ENCODE results near the gene PEX10.

Gene PEX10

DNA sequence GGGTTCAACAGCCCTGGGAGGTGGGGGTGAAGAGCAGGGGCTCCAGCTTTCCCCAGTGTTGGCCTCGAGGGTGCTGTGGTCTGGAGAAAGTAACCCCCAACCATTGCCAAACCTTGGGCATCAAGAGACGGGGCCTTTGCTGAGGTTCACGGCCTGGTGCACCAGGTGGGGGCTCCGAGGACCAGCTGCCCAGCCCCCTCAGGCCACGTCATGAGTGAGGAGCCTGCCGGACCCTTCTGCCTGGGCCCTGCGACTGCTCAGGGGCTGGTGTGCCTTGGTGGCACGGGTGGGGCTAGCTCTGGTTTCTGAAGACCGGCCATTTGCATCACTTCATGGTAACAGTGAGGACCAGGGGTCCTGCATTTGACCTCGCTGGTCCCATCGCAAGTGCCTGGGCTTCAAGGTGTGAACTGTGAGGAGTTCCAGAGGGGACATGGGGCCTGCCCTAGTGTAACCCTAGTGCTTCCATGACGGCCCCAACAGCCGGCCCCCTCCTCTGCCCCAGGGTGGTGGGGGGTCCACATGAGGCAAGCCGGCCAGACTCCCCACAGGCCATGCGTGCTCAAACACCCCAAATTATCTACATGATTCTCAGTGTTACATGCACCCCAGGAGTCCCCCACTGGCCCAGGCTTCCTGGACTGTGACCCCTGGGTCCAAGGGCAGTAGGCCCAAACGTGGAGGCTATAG, 34.5 kb downstream of the PEX10 start:
- no peak for FAIRE-seq
- DNase-seq (ENCODE audit: insufficient read length, low spot score) = no peak
- TF ChIP-seq, protein P1, sequence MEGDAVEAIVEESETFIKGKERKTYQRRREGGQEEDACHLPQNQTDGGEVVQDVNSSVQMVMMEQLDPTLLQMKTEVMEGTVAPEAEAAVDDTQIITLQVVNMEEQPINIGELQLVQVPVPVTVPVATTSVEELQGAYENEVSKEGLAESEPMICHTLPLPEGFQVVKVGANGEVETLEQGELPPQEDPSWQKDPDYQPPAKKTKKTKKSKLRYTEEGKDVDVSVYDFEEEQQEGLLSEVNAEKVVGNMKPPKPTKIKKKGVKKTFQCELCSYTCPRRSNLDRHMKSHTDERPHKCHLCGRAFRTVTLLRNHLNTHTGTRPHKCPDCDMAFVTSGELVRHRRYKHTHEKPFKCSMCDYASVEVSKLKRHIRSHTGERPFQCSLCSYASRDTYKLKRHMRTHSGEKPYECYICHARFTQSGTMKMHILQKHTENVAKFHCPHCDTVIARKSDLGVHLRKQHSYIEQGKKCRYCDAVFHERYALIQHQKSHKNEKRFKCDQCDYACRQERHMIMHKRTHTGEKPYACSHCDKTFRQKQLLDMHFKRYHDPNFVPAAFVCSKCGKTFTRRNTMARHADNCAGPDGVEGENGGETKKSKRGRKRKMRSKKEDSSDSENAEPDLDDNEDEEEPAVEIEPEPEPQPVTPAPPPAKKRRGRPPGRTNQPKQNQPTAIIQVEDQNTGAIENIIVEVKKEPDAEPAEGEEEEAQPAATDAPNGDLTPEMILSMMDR (IDR thresholded peaks at IDR 0.05; ENCODE audit: insufficient read depth, missing control alignments) = no peak

DNA sequence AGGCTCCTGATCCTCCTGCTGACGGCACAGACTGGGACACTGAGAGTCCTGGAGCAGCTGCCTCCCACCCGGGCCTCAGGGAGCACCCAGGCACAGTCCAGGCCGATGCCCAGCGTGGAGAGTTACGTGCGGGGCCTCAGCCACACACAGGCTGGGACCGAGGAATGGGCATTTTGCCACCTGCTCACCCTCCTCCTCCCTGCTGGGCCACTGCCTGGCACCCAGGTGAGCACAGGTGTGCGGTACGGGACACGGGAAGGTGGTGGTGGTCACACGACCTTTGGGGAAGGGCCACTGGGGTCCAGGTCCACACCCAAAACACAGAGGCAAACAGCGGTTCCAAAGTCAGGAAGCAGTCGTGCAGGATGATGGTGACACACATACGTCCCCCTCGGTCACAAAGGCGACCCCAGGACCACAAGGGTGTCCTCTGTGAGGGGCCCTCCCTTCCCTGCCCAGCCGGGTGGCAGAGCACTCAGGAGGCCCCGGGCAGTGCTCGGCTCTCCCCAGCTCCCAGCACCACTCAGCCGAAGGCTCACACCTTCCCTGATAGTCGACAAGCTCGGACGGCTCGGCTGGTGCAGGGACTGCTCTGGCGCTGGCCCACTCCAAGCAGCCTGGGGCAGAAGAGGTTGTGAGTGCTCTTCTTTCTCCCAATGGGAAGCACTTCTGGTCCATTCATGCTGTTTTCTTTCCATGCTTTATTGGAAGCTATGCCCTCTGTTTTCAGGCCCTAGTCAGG, 35.3 kb downstream of the PEX10 start:
- no peak for DNase-seq (ENCODE audit: insufficient read length, low spot score)
- TF ChIP-seq, protein P1 (IDR thresholded peaks at IDR 0.05; ENCODE audit: insufficient read depth, missing control alignments) = no peak
- no peak for FAIRE-seq

DNA sequence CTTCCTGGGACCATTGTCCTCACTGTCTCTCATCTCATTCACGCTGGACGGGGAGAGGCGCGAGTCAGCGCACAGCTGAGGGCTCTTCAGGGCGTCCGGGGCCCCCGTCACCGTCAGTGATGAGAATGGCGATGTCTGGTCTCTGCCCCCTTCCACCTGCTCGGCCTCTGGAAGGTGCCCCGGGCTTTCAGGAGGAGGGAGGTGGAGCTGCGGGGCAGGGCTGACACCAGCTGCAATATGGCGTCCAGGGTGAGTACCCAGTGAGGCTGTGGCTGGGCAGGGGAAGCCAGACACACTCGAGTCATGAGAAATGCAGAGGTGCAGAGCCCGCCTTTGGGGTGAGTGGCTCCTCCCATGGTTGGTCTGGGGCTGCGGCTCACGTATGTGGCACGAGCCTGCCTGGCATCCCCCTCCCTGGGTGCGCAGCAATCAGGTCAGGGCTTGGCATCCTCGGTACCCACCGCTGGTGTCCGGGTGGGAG, 36.1 kb downstream of the PEX10 start:
- FAIRE-seq = no peak

DNA sequence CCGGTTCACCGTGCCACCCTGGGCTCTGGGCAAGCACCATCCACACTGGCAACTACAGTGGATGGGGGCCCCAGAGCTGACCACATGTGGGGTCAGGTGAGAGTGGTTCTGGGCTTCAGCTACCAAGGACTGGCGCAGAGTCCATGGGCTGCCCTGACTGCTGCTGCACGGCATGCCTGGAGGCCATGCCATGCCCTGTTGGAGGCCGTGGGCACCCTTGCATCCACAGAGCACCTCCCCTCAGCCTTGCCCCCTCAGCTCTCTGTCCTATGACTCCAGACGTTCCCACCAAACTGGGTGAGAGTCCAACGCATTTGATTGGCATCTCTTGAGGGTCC, 36.5 kb downstream of the PEX10 start:
- FAIRE-seq = no peak
- no peak for DNase-seq (ENCODE audit: insufficient read length, low spot score)
- TF ChIP-seq, protein P1 (IDR thresholded peaks at IDR 0.05; ENCODE audit: insufficient read depth, missing control alignments) = no peak

More for the DNA sequence above, 36.1 kb downstream of the PEX10 start:
- DNase-seq (ENCODE audit: insufficient read length, low spot score) = no peak
- TF ChIP-seq, protein P1 (IDR thresholded peaks at IDR 0.05; ENCODE audit: insufficient read depth, missing control alignments) = no peak

DNA sequence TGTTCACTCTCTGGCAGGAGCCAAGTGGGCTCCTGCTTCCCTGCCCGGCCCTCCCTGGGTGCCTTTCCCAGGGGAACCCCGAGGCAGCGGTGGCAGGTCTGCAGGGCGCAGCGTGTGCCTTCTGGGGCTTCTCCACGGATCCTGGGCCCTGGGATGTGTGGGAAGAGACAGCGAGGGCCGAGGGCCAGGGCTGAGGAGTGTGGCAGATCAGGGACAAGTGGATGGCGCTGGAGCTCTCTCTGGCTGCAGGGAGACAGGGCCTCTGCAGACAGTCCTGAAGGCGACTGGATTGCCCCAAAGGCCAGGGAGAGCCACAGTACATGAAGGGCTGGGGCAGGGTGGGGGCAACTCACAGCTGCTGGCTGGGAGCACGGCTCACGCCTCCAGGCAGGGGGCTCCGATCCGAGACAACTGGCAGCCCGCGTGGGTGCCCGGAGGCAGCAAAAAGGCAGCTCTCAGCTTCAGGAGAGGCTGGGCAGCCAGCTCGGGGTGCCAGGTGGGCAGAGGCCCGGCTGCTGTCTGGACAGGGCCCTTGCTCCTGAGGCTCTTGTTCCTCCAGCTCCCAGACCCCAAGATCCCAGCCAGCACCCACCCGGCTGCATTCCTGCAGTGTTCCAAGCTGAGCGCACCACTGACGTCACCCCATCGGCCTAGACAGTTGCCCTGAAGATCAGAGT, 37.0 kb downstream of the PEX10 start:
- TF ChIP-seq, protein P1 (IDR thresholded peaks at IDR 0.05; ENCODE audit: insufficient read depth, missing control alignments) = no peak
- FAIRE-seq = no peak

DNA sequence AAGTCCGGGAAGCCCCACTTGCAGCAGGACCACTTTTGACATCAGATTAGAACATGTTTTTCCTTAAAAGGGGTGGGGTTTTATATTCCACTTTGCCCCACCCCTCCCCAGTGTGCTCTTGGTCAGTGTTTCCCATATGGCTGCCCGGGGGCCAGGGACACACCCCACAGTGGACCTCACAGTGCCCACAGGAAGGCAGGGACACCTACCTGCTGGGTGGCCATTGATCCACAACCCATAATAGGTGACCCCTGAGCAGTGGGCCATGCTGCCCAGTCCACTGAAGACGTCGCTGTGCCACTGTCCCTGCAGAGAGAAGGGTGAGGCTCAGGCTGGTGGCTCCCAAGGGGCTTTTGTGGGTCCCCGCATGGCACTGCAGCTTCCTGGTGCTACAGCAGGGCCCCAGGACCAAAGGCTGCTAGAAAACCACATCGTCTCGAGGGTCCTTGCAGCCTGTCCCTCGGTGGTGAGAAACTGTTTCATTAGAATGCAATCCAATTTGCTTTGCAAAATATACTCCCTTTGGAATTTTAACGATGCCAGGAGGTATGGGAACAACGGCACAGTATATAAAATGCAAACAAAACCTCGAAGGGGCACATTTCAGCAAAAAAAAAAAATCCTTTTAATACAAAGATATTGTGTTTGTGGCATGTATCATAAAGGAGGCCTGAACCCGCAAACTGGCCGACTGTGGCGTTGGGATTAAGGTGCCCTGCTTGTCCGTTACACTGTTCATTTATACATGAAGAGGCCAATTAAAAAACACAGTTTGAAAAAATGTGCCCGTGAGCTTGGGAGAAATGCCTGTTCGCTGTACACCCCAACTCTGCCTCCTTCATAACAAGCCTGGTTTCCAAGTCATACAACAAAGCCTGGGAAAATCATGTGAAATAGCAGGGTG, 37.9 kb downstream of the PEX10 start:
- no peak for DNase-seq (ENCODE audit: insufficient read length, low spot score)
- TF ChIP-seq, protein P1 (IDR thresholded peaks at IDR 0.05; ENCODE audit: insufficient read depth, missing control alignments) = no peak
- FAIRE-seq = no peak

More for the DNA sequence above, 37.0 kb downstream of the PEX10 start:
- no peak for DNase-seq (ENCODE audit: insufficient read length, low spot score)

All from D721Med (cell line).